Endothelial cell of umbilical vein (primary cell): ENCODE measurements around the gene INSRR. TPM values are rescaled to one million over a fixed set of nuclear protein-coding genes. Genes with fewer than 3 reads are reported as not detected.

Experiments used
- BruUV-seq: library from RNA; stranded (reverse); fragments of 400-500 nt; replicated peaks from 2 replicates; lab custom pipeline; 2021; lab: Mats Ljungman, UMichigan
- CTCF ChIA-PET: fragments of 300-600, 350-600 bp; sonication (Branson Sonifier 250); formaldehyde crosslinking; loops from one replicate; lab custom pipeline; 2021; ENCODE audit warnings: antibody characterized with exemption, inconsistent platforms; lab: Charles Lee
- POLR2A ChIA-PET: fragments of 300-600, 350-600 bp; sonication (Branson Sonifier 250); formaldehyde crosslinking; loops from one replicate; lab custom pipeline; 2021; ENCODE audit warnings: antibody characterized with exemption, inconsistent platforms; lab: Charles Lee
- DNase-seq: peaks from one replicate; pipeline ENCODE4 v3.0.0-alpha.2; 2011; ENCODE audit warnings: low read depth, low spot score
- FAIRE-seq: peaks from 2 replicates; lab custom pipeline; 2011; peaks lifted over from hg19 to GRCh38; lab: Jason Lieb, UNC
- H2AFZ ChIP-seq: 2 replicates; pipeline ENCODE4 v1.6.0; 2012; ENCODE audit warnings: low read depth, low read length, control low read depth, inconsistent platforms
- H3K27ac ChIP-seq: 2 replicates; pipeline ENCODE4 v1.5.1; 2011; ENCODE audit warnings: low read depth, mild to moderate bottlenecking, control low read depth, low read length, moderate library complexity; ENCODE audit not compliant: insufficient read depth
- H3K27me3 ChIP-seq, 2 experiments: 2 replicates each; pipeline versions ENCODE4 v1.6.0 to v1.6.1; 2011; ENCODE audit warnings: low read length in 2 of 2, mixed read lengths in 1 of 2; ENCODE audit not compliant: control insufficient read depth in 2 of 2, insufficient read depth in 2 of 2
- H3K36me3 ChIP-seq, 2 experiments: 2 replicates in 1 of 2; 3 replicates in 1 of 2; pipeline ENCODE4 v1.5.1; 2011; ENCODE audit warnings: low read length in 2 of 2, mild to moderate bottlenecking in 1 of 2, moderate library complexity in 1 of 2; ENCODE audit not compliant: control insufficient read depth in 2 of 2, insufficient read depth in 2 of 2; ENCODE audit errors: extremely low read depth in 1 of 2
- H3K4me1 ChIP-seq: 3 replicates; pipeline ENCODE4 v1.5.1; 2011; ENCODE audit warnings: mild to moderate bottlenecking, low read length; ENCODE audit not compliant: control insufficient read depth, insufficient read depth; ENCODE audit errors: extremely low read depth
- H3K4me2 ChIP-seq: 2 replicates; pipeline ENCODE4 v1.6.1; 2011; ENCODE audit warnings: low read length, control low read depth, mixed read lengths; ENCODE audit not compliant: insufficient read depth
- H3K4me3 ChIP-seq, 3 experiments: fragments of 200-600 bp in 1 of 3; sonication (generic), shearing (Covaris generic) in 1 of 3; replicated peaks in 1 of 3; 2 replicates each; pipeline ENCODE4 v1.5.1; 2011 to 2016; ENCODE audit warnings: control low read depth in 3 of 3, low read length in 3 of 3, mild to moderate bottlenecking in 2 of 3, inconsistent platforms in 1 of 3, low read depth in 1 of 3, moderate library complexity in 1 of 3; ENCODE audit not compliant: insufficient read depth in 1 of 3
- H3K79me2 ChIP-seq: 2 replicates; pipeline ENCODE4 v1.6.0; 2012; ENCODE audit warnings: low read length, inconsistent platforms; ENCODE audit not compliant: control insufficient read depth, insufficient read depth
- H3K9ac ChIP-seq: replicated peaks from 2 replicates; pipeline ENCODE3; 2011; ENCODE audit warnings: low read length, control low read depth; ENCODE audit not compliant: insufficient read depth; ENCODE audit errors: extremely low read depth
- H3K9me1 ChIP-seq: replicated peaks from 3 replicates; pipeline ENCODE4 v1.6.0; 2011; ENCODE audit warnings: mild to moderate bottlenecking, low read length; ENCODE audit not compliant: control insufficient read depth, insufficient read depth; ENCODE audit errors: extremely low read depth
- H3K9me3 ChIP-seq: replicated peaks from 2 replicates; pipeline ENCODE4 v1.5.1; 2012; ENCODE audit warnings: low read length, inconsistent platforms; ENCODE audit not compliant: control insufficient read depth, insufficient read depth
- H4K20me1 ChIP-seq: replicated peaks from 2 replicates; pipeline ENCODE3; 2011; ENCODE audit warnings: mild to moderate bottlenecking, low read length; ENCODE audit not compliant: control insufficient read depth, insufficient read depth; ENCODE audit errors: extremely low read depth
- CTCF ChIP-seq, 2 donors: IDR thresholded peaks; 1 replicate in 1 of 2; 2 replicates in 1 of 2; pipeline ENCODE4 v1.5.1; 2011; ENCODE audit warnings: low read length in 2 of 2, mild to moderate bottlenecking in 2 of 2, moderate library complexity in 2 of 2, control low read depth in 1 of 2, inconsistent platforms in 1 of 2, low read depth in 1 of 2; ENCODE audit not compliant: insufficient read depth in 1 of 2; ENCODE audit errors: extremely low read depth in 1 of 2
- EZH2 ChIP-seq: IDR thresholded peaks from 2 replicates; pipeline ENCODE4 v1.6.1; 2012; ENCODE audit warnings: borderline replicate concordance, low read depth, mild to moderate bottlenecking, moderate library complexity, low read length, inconsistent platforms; ENCODE audit not compliant: severe bottlenecking
- FOS ChIP-seq: IDR thresholded peaks from 2 replicates; pipeline ENCODE4 v1.6.1; 2011; ENCODE audit warnings: mild to moderate bottlenecking, low read length, moderate library complexity, borderline replicate concordance; ENCODE audit not compliant: insufficient read depth
- GATA2 ChIP-seq: IDR thresholded peaks from 2 replicates; pipeline ENCODE4 v1.7.0; 2011; ENCODE audit warnings: low read depth, mild to moderate bottlenecking, moderate library complexity, mixed read lengths, low read length; ENCODE audit not compliant: insufficient read length, insufficient read depth
- JUN ChIP-seq: IDR thresholded peaks from 2 replicates; pipeline ENCODE4 v1.6.1; 2011; ENCODE audit warnings: borderline replicate concordance, low read depth; ENCODE audit not compliant: insufficient read length, insufficient read depth
- MAX ChIP-seq: IDR thresholded peaks from 2 replicates; pipeline ENCODE4 v1.6.1; 2011; ENCODE audit not compliant: insufficient read depth, insufficient read length
- MYC ChIP-seq: IDR thresholded peaks from one replicate; pipeline ENCODE4 v1.6.1; 2011; ENCODE audit warnings: mild to moderate bottlenecking, low read depth, low read length
- POLR2A ChIP-seq: IDR thresholded peaks from 2 replicates; pipeline ENCODE4 v1.6.1; 2012; ENCODE audit warnings: low read depth, mild to moderate bottlenecking, control low read depth, low read length
- POLR2AphosphoS5 ChIP-seq: IDR thresholded peaks from 2 replicates; pipeline ENCODE4 v1.6.1; 2012; ENCODE audit warnings: low read depth, mild to moderate bottlenecking, control low read depth, low read length, moderate library complexity; ENCODE audit not compliant: insufficient read depth
- dilution Hi-C: fragments of 300-500 bp; cut with MboI; formaldehyde crosslinking; loops from one replicate; pipeline ENCODE4 v1.15.0; 2019; ENCODE audit warnings: low sequenced_read_pairs; ENCODE audit not compliant: extremely low pct_ligation_motif_present
- intact Hi-C: fragments of 100-400 bp; cut with micrococcal nuclease; formaldehyde crosslinking; loops from one replicate; pipeline ENCODE4 v1.10.0; 2022
- polyA plus RNA-seq, 4 experiments: library from polyadenylated mRNA; depleted of rRNA in 3 of 4; stranded (reverse) in 3 of 4; unstranded in 1 of 4; fragments of >200 nt; gene quantifications; 2 replicates each; pipeline versions ENCODE4 v1.2.1 to v1.2.3, GENCODE V29; 2011 to 2012; ENCODE audit warnings: missing spikeins in 1 of 4
- total RNA-seq: library from RNA; stranded (reverse); gene quantifications from 2 replicates; pipeline ENCODE4 v1.2.3, GENCODE V29; 2021

INSRR gene
- total and polyA plus RNA-seq, 2 donors (not counting 3 experiments of a cell fraction or from before 2014, with no cell fraction given) = not detected

- H3K27ac ChIP-seq = no peak overlapping the region
- H3K27me3 ChIP-seq = peaks cover 27 to 29% of the 10 kb centered on the region in 2 experiments
- POLR2A ChIA-PET = interaction anchor here (0.6 kb wide), 1 partner anchor 198 kb away, joined by 3 read pairs; no protein-coding TSS in a partner anchor
Observed at GRCh38 chr1:156862997-156863599, 4.2 kb upstream of the INSRR start.

More at GRCh38 chr1:156862997-156863599, 4.2 kb upstream of the INSRR start:
- H3K4me2 ChIP-seq = no peak overlapping the region
- intact Hi-C loops = no loop called here
- no peak overlapping the region for H3K4me3 ChIP-seq
- no peaks in the 10 kb centered on the region for H3K79me2 ChIP-seq
- no TSS peak for BruUV-seq
- H4K20me1 ChIP-seq = no peaks in the 10 kb centered on the region
- no peaks in the 10 kb centered on the region for H3K9me3 ChIP-seq
- TF ChIP-seq CTCF (IDR thresholded peaks at IDR 0.05; ENCODE audit: extremely low read depth in 1 of 2, insufficient read depth in 1 of 2, low read depth in 1 of 2, low read length in 2 of 2) (no peak), JUN (no peak), POLR2AphosphoS5 (no peak), MAX (no peak), GATA2 (no peak), EZH2 (no peak), MYC (no peak), FOS (no peak), POLR2A (no peak)
- H3K4me1 ChIP-seq = peaks cover 17% of the 10 kb centered on the region
- no peaks in the 10 kb centered on the region for H3K36me3 ChIP-seq
- FAIRE-seq = no peak
- CTCF ChIA-PET = interaction anchor here (1.3 to 10.5 kb wide), 4 partner anchors 25 to 173 kb away, joined by 3 to 336 read pairs (median 164); partner anchors contain the start of genes ISG20L2 and METTL25B
- H3K9ac ChIP-seq = no peak overlapping the region
- no peak overlapping the region for H2AFZ ChIP-seq
- no peak for DNase-seq
- H3K9me1 ChIP-seq = no peaks in the 10 kb centered on the region
- dilution Hi-C loops = no loop called here
